GM21529 (cell line): ENCODE measurements around the gene CHPF.

ENCODE experiments used
- ATAC-seq: cut with Tn5 transposase; IDR thresholded peaks from one replicate; pipeline ENCODE4 v1.9.1; 2021; ENCODE audit not compliant: unreplicated experiment

The CHPF gene

GRCh38 chr2:219569041-219569440 lies 25.4 kb upstream of the CHPF start:
- no peak for ATAC-seq

DNA sequence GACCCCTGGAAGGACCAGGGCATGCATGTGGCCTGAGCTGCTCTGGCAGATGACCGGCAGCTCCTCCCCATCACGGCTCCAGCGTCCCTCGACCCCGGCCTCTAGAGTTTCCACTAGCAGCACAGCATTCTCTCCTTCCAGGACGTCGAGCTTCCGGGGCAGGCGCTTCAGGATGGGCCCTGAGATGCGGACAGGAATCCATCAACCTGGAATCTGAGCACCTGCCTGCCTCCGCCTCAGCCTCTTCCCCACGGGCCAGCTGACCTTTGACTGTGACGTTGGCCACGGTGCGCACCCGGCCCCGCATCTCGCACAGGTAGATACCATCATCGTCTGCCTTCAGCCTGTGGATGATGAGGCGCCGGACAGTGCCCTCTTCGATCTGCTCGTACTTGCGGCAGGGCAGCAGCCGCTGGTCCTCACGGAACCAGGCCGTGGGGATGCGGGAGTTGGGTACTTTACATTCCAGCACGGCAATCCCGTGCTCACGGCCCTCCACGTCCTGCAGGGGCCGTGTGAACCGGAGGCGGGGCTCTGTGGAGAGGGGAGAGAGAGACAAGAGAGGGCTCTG lies 24.3 kb upstream of the CHPF start:
- no peak for ATAC-seq

DNA sequence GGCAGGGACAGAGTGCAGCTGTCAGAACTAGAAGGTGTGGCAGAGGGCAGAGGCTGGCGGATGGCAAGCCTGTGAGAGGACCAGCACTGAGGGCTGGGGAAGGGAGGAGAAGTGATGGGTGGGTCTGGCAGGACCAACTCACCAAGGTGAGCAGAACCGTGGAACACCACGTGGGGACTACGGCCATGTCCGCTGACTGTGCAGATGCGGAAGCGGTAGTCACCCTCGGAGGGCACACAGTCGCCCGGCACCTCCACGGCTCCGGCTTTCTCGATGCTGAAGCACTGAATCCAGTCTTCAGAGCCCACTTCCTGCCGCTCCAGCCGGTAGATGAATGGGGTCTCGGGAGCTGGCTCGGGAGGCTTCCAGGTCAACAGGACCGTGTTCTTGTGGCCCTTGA lies 23.5 kb upstream of the CHPF start:
- ATAC-seq, result no peak

GRCh38 chr2:219566640-219567039 lies 23.0 kb upstream of the CHPF start:
- no peak for ATAC-seq

GRCh38 chr2:219565130-219566080 lies 21.8 kb upstream of the CHPF start:
- ATAC-seq, result no peak

GRCh38 chr2:219563271-219563928 lies 19.8 kb upstream of the CHPF start:
- ATAC-seq, result no peak

- no peak for ATAC-seq
Observed at GRCh38 chr2:219562049-219563020, 18.7 kb upstream of the CHPF start.

GRCh38 chr2:219561179-219562048 lies 17.8 kb upstream of the CHPF start:
- no peak for ATAC-seq

GRCh38 chr2:219560893-219561178 lies 17.2 kb upstream of the CHPF start:
- ATAC-seq, result no peak

- no peak for ATAC-seq
Observed at GRCh38 chr2:219560037-219560892, 16.7 kb upstream of the CHPF start.

GRCh38 chr2:219559156-219559915 lies 15.7 kb upstream of the CHPF start:
- ATAC-seq, result no peak

DNA sequence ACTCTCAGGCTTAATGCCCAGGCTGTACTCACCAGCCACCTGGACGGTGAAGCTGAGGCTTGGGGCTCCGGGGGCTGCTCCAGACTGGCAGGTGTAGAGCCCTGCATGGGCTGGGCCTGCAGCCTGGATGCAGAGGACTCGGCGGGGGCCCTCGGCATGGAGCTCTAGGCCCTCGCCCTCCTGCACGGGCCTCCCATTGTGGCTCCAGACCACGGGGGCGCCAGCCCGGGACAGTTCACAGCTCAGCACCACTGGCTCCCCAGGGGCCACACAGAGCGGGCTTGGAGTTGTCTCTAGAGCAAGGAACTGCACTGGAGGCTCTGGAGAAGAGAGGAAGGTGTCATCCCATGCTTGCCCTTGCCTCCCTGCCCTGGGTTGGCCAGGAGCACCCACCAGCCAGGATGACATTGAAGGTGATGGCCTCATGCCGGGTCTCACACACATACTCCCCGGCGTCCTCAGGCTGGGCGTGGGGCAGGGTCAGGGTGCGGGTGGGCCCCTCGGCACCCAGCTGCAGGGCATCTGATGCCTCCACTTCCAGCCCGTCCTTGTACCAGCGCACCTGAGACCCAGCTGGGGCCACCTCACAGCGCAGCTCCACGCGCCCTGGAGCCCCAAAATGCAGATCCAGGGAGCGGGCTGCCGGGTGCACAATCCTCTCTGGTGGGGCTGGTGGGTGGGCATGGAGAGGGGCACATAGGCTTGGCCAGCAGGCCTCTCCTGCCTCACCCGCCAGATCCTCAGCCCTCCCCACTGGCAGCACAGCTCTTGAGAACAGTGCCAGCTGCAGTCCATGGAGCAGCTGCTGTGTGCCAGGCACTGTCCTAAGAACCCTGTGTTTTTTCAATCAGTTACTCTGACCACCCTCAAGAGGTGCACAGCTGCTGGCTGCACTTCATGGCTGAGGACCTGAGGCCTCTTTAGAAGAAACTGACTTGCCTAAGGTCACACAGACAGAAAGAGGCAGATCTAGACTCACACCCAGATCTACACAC lies 14.5 kb upstream of the CHPF start:
- no peak for ATAC-seq

- ATAC-seq, result no peak
Observed at GRCh38 chr2:219557320-219557719, 13.7 kb upstream of the CHPF start.

- no peak for ATAC-seq
Observed at GRCh38 chr2:219556413-219556812, 12.8 kb upstream of the CHPF start.

DNA sequence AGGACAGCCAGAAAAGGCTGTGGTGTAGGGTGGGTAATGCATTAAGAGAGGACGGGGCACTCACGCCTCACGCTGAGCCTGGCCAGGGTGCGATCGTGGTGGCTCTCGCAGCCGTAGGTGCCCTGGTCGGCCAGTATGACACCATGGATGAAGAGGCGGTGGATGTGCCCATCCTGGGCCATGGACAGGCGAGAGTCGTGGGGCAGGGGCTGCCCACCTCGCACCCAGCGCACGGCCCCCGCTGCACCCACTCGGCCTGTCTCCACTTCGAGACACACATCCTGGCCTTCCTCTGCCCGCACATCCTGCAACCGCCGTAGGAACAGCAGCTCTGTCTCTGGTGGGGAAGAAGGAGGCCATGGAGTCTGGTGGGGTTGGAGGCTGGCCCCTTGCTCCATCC lies 12.3 kb upstream of the CHPF start:
- ATAC-seq, result no peak

GRCh38 chr2:219554350-219554749 lies 10.7 kb upstream of the CHPF start:
- ATAC-seq, result no peak

DNA sequence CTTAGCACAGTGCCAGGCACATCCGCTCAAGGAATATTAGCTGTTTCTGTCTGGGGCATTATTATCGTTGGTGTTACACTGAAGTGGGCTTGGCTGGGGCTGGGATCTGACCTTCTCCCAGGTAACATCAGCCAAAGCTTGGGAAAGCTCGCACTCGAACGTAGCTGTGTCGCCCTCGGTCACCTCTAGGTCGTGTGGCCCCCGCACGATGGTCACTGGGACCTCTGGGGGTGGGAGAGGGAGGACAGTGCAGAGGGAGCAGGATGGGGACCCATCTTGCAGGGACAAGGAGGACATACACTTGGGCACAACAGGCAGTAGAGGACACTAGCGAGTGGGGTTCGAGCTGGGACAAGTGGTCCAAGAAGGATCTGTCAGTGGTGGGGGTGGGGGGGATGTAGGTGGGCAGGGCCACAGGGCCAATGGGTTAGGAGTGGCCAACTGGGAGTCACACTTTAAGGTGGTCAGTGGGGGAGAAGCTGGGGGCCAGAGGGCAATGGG lies 9.9 kb upstream of the CHPF start:
- ATAC-seq, result no peak
